Measurements from ENCODE around the gene GRM4.

DNA sequence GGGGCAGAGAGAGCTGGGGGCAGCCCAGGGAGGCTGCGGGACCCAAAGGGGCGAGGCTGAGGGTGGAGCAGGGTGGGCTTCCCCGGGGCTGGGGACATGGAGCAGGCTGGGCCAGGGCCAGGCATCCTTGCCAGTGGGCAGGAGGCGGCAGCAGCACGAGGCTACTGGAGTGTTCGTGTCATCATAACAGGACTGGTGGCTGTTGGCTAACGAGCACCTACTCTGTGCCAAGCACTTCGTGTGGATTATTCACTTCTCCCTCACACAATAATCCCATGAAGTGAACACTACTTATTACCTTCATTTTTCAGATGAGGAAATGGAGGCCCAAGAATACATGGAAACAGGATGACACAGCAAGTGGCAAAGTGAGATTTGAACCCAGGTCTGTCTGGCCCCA, 41.7 kb downstream of the GRM4 start:
- TF ChIP-seq, protein P1, sequence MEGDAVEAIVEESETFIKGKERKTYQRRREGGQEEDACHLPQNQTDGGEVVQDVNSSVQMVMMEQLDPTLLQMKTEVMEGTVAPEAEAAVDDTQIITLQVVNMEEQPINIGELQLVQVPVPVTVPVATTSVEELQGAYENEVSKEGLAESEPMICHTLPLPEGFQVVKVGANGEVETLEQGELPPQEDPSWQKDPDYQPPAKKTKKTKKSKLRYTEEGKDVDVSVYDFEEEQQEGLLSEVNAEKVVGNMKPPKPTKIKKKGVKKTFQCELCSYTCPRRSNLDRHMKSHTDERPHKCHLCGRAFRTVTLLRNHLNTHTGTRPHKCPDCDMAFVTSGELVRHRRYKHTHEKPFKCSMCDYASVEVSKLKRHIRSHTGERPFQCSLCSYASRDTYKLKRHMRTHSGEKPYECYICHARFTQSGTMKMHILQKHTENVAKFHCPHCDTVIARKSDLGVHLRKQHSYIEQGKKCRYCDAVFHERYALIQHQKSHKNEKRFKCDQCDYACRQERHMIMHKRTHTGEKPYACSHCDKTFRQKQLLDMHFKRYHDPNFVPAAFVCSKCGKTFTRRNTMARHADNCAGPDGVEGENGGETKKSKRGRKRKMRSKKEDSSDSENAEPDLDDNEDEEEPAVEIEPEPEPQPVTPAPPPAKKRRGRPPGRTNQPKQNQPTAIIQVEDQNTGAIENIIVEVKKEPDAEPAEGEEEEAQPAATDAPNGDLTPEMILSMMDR (IDR thresholded peaks at IDR 0.05): no peak
- no peak for TF ChIP-seq POLR2A (IDR thresholded peaks at IDR 0.05)
